Liver (tissue), 9 donors: Measurements from ENCODE around the gene SPATA2L. TPM values are rescaled to one million over a fixed set of nuclear protein-coding genes. Genes with fewer than 3 reads are reported as not detected.
"Not testable (repeated sequence)": the region's sequence is repeated elsewhere in the genome, so short reads cannot be mapped to it uniquely, and the experiment has no call there.

ENCODE experiments used
- DNase-seq: peaks from one replicate; pipeline ENCODE4 v3.0.0-alpha.2; 2017; ENCODE audit warnings: low spot score
- H3K27ac ChIP-seq, 2 donors: one replicate each; pipeline ENCODE4 v1.7.0; 2013; ENCODE audit warnings: inconsistent platforms in 2 of 2, low read length in 2 of 2, control low read depth in 1 of 2, low read depth in 1 of 2, mild to moderate bottlenecking in 1 of 2
- H3K27me3 ChIP-seq, 4 donors: one replicate each; pipeline versions ENCODE4 v1.6.1 to v1.7.0; 2013; ENCODE audit warnings: low read length in 3 of 4, inconsistent platforms in 1 of 4, mild to moderate bottlenecking in 1 of 4, moderate library complexity in 1 of 4; ENCODE audit not compliant: control insufficient read depth in 4 of 4, insufficient read depth in 4 of 4
- H3K36me3 ChIP-seq, 4 donors: one replicate each; pipeline versions ENCODE4 v1.6.1 to v1.7.0; 2013; ENCODE audit warnings: low read length in 3 of 4, mild to moderate bottlenecking in 3 of 4, low read depth in 1 of 4, moderate library complexity in 1 of 4; ENCODE audit not compliant: control insufficient read depth in 4 of 4, insufficient read depth in 3 of 4
- H3K4me1 ChIP-seq, 4 donors: one replicate each; pipeline versions ENCODE4 v1.6.1 to v1.7.0; 2013; ENCODE audit warnings: low read length in 3 of 4, mild to moderate bottlenecking in 3 of 4, moderate library complexity in 1 of 4; ENCODE audit not compliant: control insufficient read depth in 4 of 4, insufficient read depth in 4 of 4
- H3K4me3 ChIP-seq, 3 donors: one replicate each; pipeline versions ENCODE4 v1.6.1 to v1.7.0; 2013; ENCODE audit warnings: low read length in 3 of 3, control low read depth in 1 of 3, low read depth in 1 of 3, mild to moderate bottlenecking in 1 of 3
- H3K9ac ChIP-seq, 2 donors: one replicate each; pipeline ENCODE4 v1.7.0; 2013; ENCODE audit warnings: low read length in 2 of 2, mild to moderate bottlenecking in 2 of 2, moderate library complexity in 2 of 2, control low read depth in 1 of 2, low read depth in 1 of 2
- H3K9me3 ChIP-seq, 4 donors: one replicate each; pipeline versions ENCODE4 v1.6.1 to v1.7.0; 2013; ENCODE audit warnings: low read length in 3 of 4; ENCODE audit not compliant: control insufficient read depth in 4 of 4
- ATF3 ChIP-seq: IDR thresholded peaks from 2 replicates; pipeline ENCODE4 v1.6.1; 2016; ENCODE audit warnings: antibody characterized with exemption
- CTCF ChIP-seq: fragments of 150-350 bp; IDR thresholded peaks from 2 replicates; pipeline ENCODE4 v1.5.1; 2017; ENCODE audit warnings: improper control_type of control experiment, low read depth, low read length; ENCODE audit not compliant: missing input control
- RAD21 ChIP-seq, 2 donors: IDR thresholded peaks; 2 replicates each; pipeline ENCODE4 v1.6.1; 2016; ENCODE audit warnings: antibody characterized with exemption in 2 of 2, mild to moderate bottlenecking in 2 of 2
- RXRA ChIP-seq, 2 donors: IDR thresholded peaks; 2 replicates each; pipeline ENCODE4 v1.6.1; 2017 to 2018; ENCODE audit warnings: antibody characterized with exemption in 2 of 2, mild to moderate bottlenecking in 1 of 2
- WGBS: extraction: QIAGEN DNeasy Blood & Tissue Kit; methylation state at CpG from one replicate; pipeline ENCODE4 v1.1.7; 2013; 5-methylcytosine and 5-hydroxymethylcytosine counted together
- polyA plus RNA-seq, 2 donors: library from polyadenylated mRNA; stranded (reverse) in 1 of 2; unstranded in 1 of 2; fragments of 200-250 nt in 1 of 2; fragments of >200 nt in 1 of 2; fragmentation: Nextera tagmentation in 1 of 2; extraction: Ambion mirVana in 1 of 2; gene quantifications; one replicate each; pipeline versions ENCODE4 v1.2.1 to v1.2.3, GENCODE V29; 2013 to 2015
- total RNA-seq, 2 donors: library from RNA; depleted of rRNA; stranded (reverse); fragments of >200 nt; gene quantifications; one replicate each; pipeline ENCODE4 v1.2.3, GENCODE V29; 2014
- donor health status: healthy.
- donor health status: healthy.
- donor health status: healthy.
- donor health status: healthy.
- donor health status: healthy.

The SPATA2L gene
- total and polyA plus RNA-seq, 4 donors, result 4.6 to 11.3 (median 6.9) TPM

- not testable (repeated sequence) for H3K27me3 ChIP-seq, H3K9ac ChIP-seq, DNase-seq, H3K9me3 ChIP-seq, H3K36me3 ChIP-seq, H3K27ac ChIP-seq, H3K4me3 ChIP-seq
- TF ChIP-seq RAD21 (IDR thresholded peaks at IDR 0.05) (peak; percentile 57 to 69), CTCF (peak; percentile 26)
- peaks cover 0 to 15% (median 8%) of the 10 kb centered on the region in 4 donors for H3K4me1 ChIP-seq
- 60% methylated on average over 7 of the region's 7 CpGs for WGBS
These were observed 34.5 kb downstream of the SPATA2L start for GRCh38 chr16:89667000-89667399.

- peaks cover 0 to 15% (median 8%) of the 10 kb centered on the region in 4 donors for H3K4me1 ChIP-seq
- not testable (repeated sequence) for H3K27me3 ChIP-seq, H3K9me3 ChIP-seq, H3K36me3 ChIP-seq, H3K27ac ChIP-seq, H3K9ac ChIP-seq, H3K4me3 ChIP-seq, DNase-seq
- 93% methylated on average over 10 of the region's 11 CpGs for WGBS
These were observed 37.3 kb downstream of the SPATA2L start for GRCh38 chr16:89664238-89664637.

- DNase-seq, result no peak
- H3K9ac ChIP-seq, result no peak overlapping the region
- H3K4me3 ChIP-seq, result no peak overlapping the region
- H3K9me3 ChIP-seq, result no peaks in the 10 kb centered on the region
- peaks cover 4 to 19% (median 15%) of the 10 kb centered on the region in 4 donors for H3K4me1 ChIP-seq
- TF ChIP-seq ATF3 (no peak), RXRA (IDR thresholded peaks at IDR 0.05) (no peak)
- H3K36me3 ChIP-seq, result peaks cover 1 to 9% (median 6%) of the 10 kb centered on the region in 4 donors
- no peak overlapping the region for H3K27ac ChIP-seq
- 96% methylated on average over 9 of the region's 9 CpGs for WGBS
- no peaks in the 10 kb centered on the region for H3K27me3 ChIP-seq
These were observed 40.3 kb downstream of the SPATA2L start for GRCh38 chr16:89661215-89661614.

GRCh38 chr16:89660146-89660545, 41.4 kb downstream of the SPATA2L start:
- WGBS, result 97% methylated on average over 7 of the region's 7 CpGs
- H3K27me3 ChIP-seq, result no peaks in the 10 kb centered on the region
- H3K27ac ChIP-seq, result no peak overlapping the region
- no peak overlapping the region for H3K4me3 ChIP-seq
- TF ChIP-seq CTCF, result no peak
- no peak for TF ChIP-seq ATF3
- DNase-seq, result no peak
- H3K36me3 ChIP-seq, result peaks cover 1 to 9% (median 6%) of the 10 kb centered on the region in 4 donors
- H3K9ac ChIP-seq, result no peak overlapping the region
- H3K9me3 ChIP-seq, result no peaks in the 10 kb centered on the region
- H3K4me1 ChIP-seq, result peaks cover 4 to 25% (median 17%) of the 10 kb centered on the region in 4 donors
